Adrenal gland (tissue), 12 donors: ENCODE results near the gene WDR13. TPM values are rescaled to one million over a fixed set of nuclear protein-coding genes. Genes with fewer than 3 reads are reported as not detected.
A peak's percentile ranks its signal among the peaks of the same experiment; 100 is the strongest.

Source experiments
- DNase-seq, 7 donors: peaks; one replicate each; pipeline ENCODE4 v3.0.0-alpha.2; 2019 to 2020
- H3K27ac ChIP-seq, 5 donors: fragments of 200-600 bp; sonication (generic) in 4 of 5; 1 replicate in 3 of 5; 2 replicates in 2 of 5; pipeline versions ENCODE4 v1.5.1 to v1.8.0; 2016 to 2020; ENCODE audit warnings: mild to moderate bottlenecking in 1 of 5
- H3K27me3 ChIP-seq: fragments of 200-600 bp; 2 replicates; pipeline ENCODE4 v1.8.0; 2021
- H3K36me3 ChIP-seq, 2 donors: fragments of 200-600 bp; replicated peaks in 1 of 2; 1 replicate in 1 of 2; 2 replicates in 1 of 2; pipeline versions ENCODE4 v1.5.1 to v1.8.0; 2018 to 2022
- H3K4me1 ChIP-seq, 2 donors: fragments of 200-600 bp; replicated peaks in 1 of 2; 1 replicate in 1 of 2; 2 replicates in 1 of 2; pipeline versions ENCODE4 v1.5.1 to v1.8.0; 2018 to 2021
- H3K4me3 ChIP-seq, 4 donors: fragments of 200-600 bp; sonication (generic) in 3 of 4; one replicate each; pipeline ENCODE4 v1.5.1; 2016 to 2018
- H3K9me3 ChIP-seq, 3 donors: fragments of 200-600 bp; sonication (generic) in 1 of 3; replicated peaks in 1 of 3; 1 replicate in 2 of 3; 2 replicates in 1 of 3; pipeline versions ENCODE4 v1.5.1 to v1.8.0; 2016 to 2021
- CTCF ChIP-seq, 6 experiments: fragments of 450-650 bp in 4 of 6; fragments of 200-600 bp in 2 of 6; sonication (generic) in 1 of 6; IDR thresholded peaks; 1 replicate in 5 of 6; 2 replicates in 1 of 6; pipeline versions ENCODE4 v1.5.1 to v1.8.0; 2016 to 2021; ENCODE audit warnings: antibody characterized with exemption in 6 of 6, mild to moderate bottlenecking in 2 of 6, moderate library complexity in 1 of 6
- POLR2A ChIP-seq, 2 donors: fragments of 450-650 bp; IDR thresholded peaks; one replicate each; pipeline ENCODE4 v1.6.1; 2017; ENCODE audit warnings: antibody characterized with exemption in 2 of 2, mild to moderate bottlenecking in 2 of 2, moderate library complexity in 1 of 2
- WGBS, 4 donors: extraction: QIAGEN DNeasy Blood & Tissue Kit in 2 of 4; methylation state at CpG; one replicate each; pipeline versions ENCODE4 v1.1.5 to v1.1.7; 2013 to 2017; 5-methylcytosine and 5-hydroxymethylcytosine counted together
- intact Hi-C, 2 donors: fragments of 100-400 bp; cut with DNase I; formaldehyde crosslinking; loops; one replicate each; pipeline versions ENCODE4 v1.14.1 to v1.15.0; 2022 to 2023
- polyA plus RNA-seq, 3 donors: library from polyadenylated mRNA; stranded (reverse); fragments of 200-250 nt in 2 of 3; fragments of 350-450 nt in 1 of 3; fragmentation: Illumina TruSeq in 1 of 3; extraction: RNeasy Lipid Tissue Mini Kit (QIAGEN cat#74804) in 1 of 3; gene quantifications; one replicate each; pipeline ENCODE4 v1.2.3, GENCODE V29; 2013 to 2014
- total RNA-seq, 9 donors: library from RNA; depleted of rRNA in 4 of 9; stranded (reverse); fragments of >200 nt in 4 of 9; fragments of 120-200 nt in 1 of 9; fragmentation: NEBNext Ultra II Directional in 1 of 9; extraction: Animal tissue kit (Norgen Biotek cat#: 25700) in 1 of 9; gene quantifications; one replicate each; pipeline versions ENCODE4 v1.1.0 to v1.2.4, GENCODE V29; 2013 to 2023
- donor health status: healthy with polysubstance abuse.
- donor health status: Bipolar disorder and iron deficiency.
- donor health status: DM: yes; HTN: yes; CAD: no.
- donor health status: DM: no; HTN: no; CAD: no.
- donor health status: DM: no; HTN: no; CAD: no.
- donor health status: DM: yes; HTN: yes; CAD: no.

The WDR13 gene
- total and polyA plus RNA-seq, 12 donors = 53.5 to 677 (median 171) TPM

GRCh38 chrX:48613502-48614160 is 16.3 kb downstream of the WDR13 start:
- 75 to 86% (median 84%) methylated on average over 4 to 6 of the region's 6 CpGs for WGBS, 4 donors
- no peaks in the 10 kb centered on the region for H3K9me3 ChIP-seq
- H3K36me3 ChIP-seq = no peaks in the 10 kb centered on the region
- TF ChIP-seq POLR2A (IDR thresholded peaks at IDR 0.05) = no peak
- TF ChIP-seq CTCF (IDR thresholded peaks at IDR 0.05) = no peak
- H3K4me3 ChIP-seq = no peak overlapping the region
- no peaks in the 10 kb centered on the region for H3K27me3 ChIP-seq
- no peak for DNase-seq
- intact Hi-C loops = no loop called here
- no peaks in the 10 kb centered on the region for H3K4me1 ChIP-seq
- H3K27ac ChIP-seq = no peak overlapping the region

GRCh38 chrX:48616576-48616975 is 19.3 kb downstream of the WDR13 start:
- Histone ChIP-seq H3K4me1 (no peaks in the 10 kb centered on the region), H3K27ac (no peak overlapping the region), H3K36me3 (no peaks in the 10 kb centered on the region), H3K27me3 (no peaks in the 10 kb centered on the region), H3K9me3 (no peaks in the 10 kb centered on the region), H3K4me3 (no peak overlapping the region)
- DNase-seq = peak in 2 of 7 donors; percentile 13 to 29
- intact Hi-C loops = no loop called here
- WGBS, 4 donors = 37 to 50% (median 44%) methylated on average over 3 to 5 of the region's 5 CpGs
- TF ChIP-seq CTCF (IDR thresholded peaks at IDR 0.05) = no peak

GRCh38 chrX:48617542-48618340 is 20.4 kb downstream of the WDR13 start:
- H3K36me3 ChIP-seq = no peaks in the 10 kb centered on the region
- H3K4me3 ChIP-seq = no peak overlapping the region
- H3K4me1 ChIP-seq = no peaks in the 10 kb centered on the region
- no peaks in the 10 kb centered on the region for H3K27me3 ChIP-seq
- intact Hi-C loops = no loop called here
- DNase-seq = peak in 6 of 7 donors; percentile 46 to 79 (median 54)
- peak overlapping the region in 1 of 5 donors; percentile 51 for H3K27ac ChIP-seq
- no peaks in the 10 kb centered on the region for H3K9me3 ChIP-seq
- TF ChIP-seq CTCF (IDR thresholded peaks at IDR 0.05) (peak in 1 of 6 experiments; percentile 18), POLR2A (IDR thresholded peaks at IDR 0.05) (no peak)
- WGBS, 4 donors = 15 to 44% (median 27%) methylated on average over 5 to 8 of the region's 8 CpGs

- 70 to 84% (median 75%) methylated on average over 5 of the region's 5 CpGs for WGBS, 4 donors
- Histone ChIP-seq H3K4me3 (no peak overlapping the region), H3K9me3 (no peaks in the 10 kb centered on the region), H3K4me1 (no peaks in the 10 kb centered on the region), H3K27me3 (no peaks in the 10 kb centered on the region), H3K36me3 (no peaks in the 10 kb centered on the region), H3K27ac (no peak overlapping the region)
- TF ChIP-seq CTCF (IDR thresholded peaks at IDR 0.05) = no peak
- no peak for TF ChIP-seq POLR2A (IDR thresholded peaks at IDR 0.05)
- peak in 2 of 7 donors; percentile 25 to 43 for DNase-seq
- intact Hi-C loops = no loop called here
Measured at GRCh38 chrX:48626401-48627298, 29.4 kb downstream of the WDR13 start.
